H1 (cell line): ENCODE data around the gene MYOD1. TPM values are rescaled to one million over a fixed set of nuclear protein-coding genes. Genes with fewer than 3 reads are reported as not detected.
A peak's percentile ranks its signal among the peaks of the same experiment; 100 is the strongest.

Experiments
- CTCF ChIA-PET: fragments of 300-600 bp; sonication (Branson Sonifier 250); formaldehyde crosslinking; loops from one replicate; lab custom pipeline; 2021; ENCODE audit not compliant: partially characterized antibody; lab: Charles Lee
- POLR2A ChIA-PET: fragments of 300-600 bp; sonication (Branson Sonifier 250); formaldehyde crosslinking; loops from one replicate; lab custom pipeline; 2021; ENCODE audit warnings: inconsistent platforms; ENCODE audit not compliant: partially characterized antibody; lab: Charles Lee
- DNase-seq, 2 experiments: peaks; one replicate each; pipeline versions ENCODE4 v3.0.0 to v3.0.0-alpha.2; 2010 to 2022; ENCODE audit warnings: low spot score in 2 of 2, low read depth in 1 of 2, mixed read lengths in 1 of 2
- FAIRE-seq: peaks from 2 replicates; lab custom pipeline; 2011; peaks lifted over from hg19 to GRCh38; lab: Jason Lieb, UNC
- H2AFZ ChIP-seq: 2 replicates; pipeline ENCODE4 v1.8.1; 2012; ENCODE audit warnings: low read length, inconsistent platforms
- H2AK5ac ChIP-seq: 2 replicates; pipeline ENCODE4 v1.6.1; 2013; ENCODE audit warnings: low read depth, low read length
- H2BK120ac ChIP-seq: replicated peaks from 2 replicates; pipeline ENCODE3; 2013; ENCODE audit warnings: low read depth, low read length, inconsistent platforms
- H2BK12ac ChIP-seq: 2 replicates; pipeline ENCODE4 v1.6.1; 2013; ENCODE audit warnings: low read depth, low read length
- H2BK15ac ChIP-seq: 2 replicates; pipeline ENCODE4 v1.6.1; 2013; ENCODE audit warnings: low read length
- H2BK20ac ChIP-seq: 2 replicates; pipeline ENCODE4 v1.6.1; 2013; ENCODE audit warnings: low read length
- H2BK5ac ChIP-seq: 2 replicates; pipeline ENCODE4 v1.6.1; 2013; ENCODE audit warnings: low read depth, low read length
- H3K14ac ChIP-seq: 2 replicates; pipeline ENCODE4 v1.6.1; 2013; ENCODE audit warnings: inconsistent platforms; ENCODE audit not compliant: insufficient read length
- H3K18ac ChIP-seq: 2 replicates; pipeline ENCODE4 v1.6.1; 2013; ENCODE audit warnings: low read length; ENCODE audit errors: extremely low read depth
- H3K23ac ChIP-seq: 2 replicates; pipeline ENCODE4 v1.6.1; 2013; ENCODE audit warnings: inconsistent platforms; ENCODE audit not compliant: insufficient read length
- H3K23me2 ChIP-seq: 2 replicates; pipeline ENCODE4 v1.6.1; 2013; ENCODE audit warnings: low read depth, low read length
- H3K27ac ChIP-seq: 2 replicates; pipeline ENCODE4 v1.6.1; 2011; ENCODE audit warnings: low read depth, low read length, inconsistent platforms
- H3K27me3 ChIP-seq, 4 experiments: replicated peaks in 1 of 4; 1 replicate in 1 of 4; 2 replicates in 3 of 4; pipeline versions ENCODE4 v1.6.1 to v1.8.1; 2011 to 2013; ENCODE audit warnings: low read length in 3 of 4, mild to moderate bottlenecking in 3 of 4, inconsistent platforms in 2 of 4, mixed read lengths in 2 of 4, moderate library complexity in 1 of 4; ENCODE audit not compliant: control insufficient read depth in 3 of 4, insufficient read depth in 3 of 4; ENCODE audit errors: extremely low read depth in 1 of 4
- H3K36me3 ChIP-seq, 4 experiments: 2 replicates each; pipeline versions ENCODE4 v1.6.1 to v1.8.1; 2011 to 2013; ENCODE audit warnings: mild to moderate bottlenecking in 4 of 4, low read length in 3 of 4, moderate library complexity in 2 of 4, control low read depth in 1 of 4, inconsistent platforms in 1 of 4; ENCODE audit not compliant: insufficient read depth in 4 of 4, control insufficient read depth in 2 of 4
- H3K4ac ChIP-seq: replicated peaks from 2 replicates; pipeline ENCODE3; 2013; ENCODE audit warnings: low read length, low read depth, mixed read lengths, inconsistent platforms; ENCODE audit not compliant: insufficient read length
- H3K4me1 ChIP-seq, 4 experiments: replicated peaks in 1 of 4; 1 replicate in 1 of 4; 2 replicates in 3 of 4; pipeline versions ENCODE4 v1.6.1 to v1.8.1; 2011 to 2013; ENCODE audit warnings: low read length in 3 of 4, inconsistent platforms in 2 of 4, mixed read lengths in 1 of 4; ENCODE audit not compliant: insufficient read depth in 4 of 4, control insufficient read depth in 3 of 4
- H3K4me2 ChIP-seq, 2 experiments: 2 replicates each; pipeline versions ENCODE4 v1.6.1 to v1.8.1; 2011 to 2013; ENCODE audit warnings: low read depth in 2 of 2, low read length in 2 of 2, control low read depth in 1 of 2, inconsistent platforms in 1 of 2, mild to moderate bottlenecking in 1 of 2; ENCODE audit not compliant: insufficient read depth in 1 of 2
- H3K4me3 ChIP-seq, 4 experiments: fragments of 200-600, 300-600 bp in 1 of 4; sonication (generic), shearing (Covaris generic), sonication (Bioruptor Twin) in 1 of 4; 2 replicates each; pipeline versions ENCODE4 v1.5.1 to v1.8.1; 2011 to 2016; ENCODE audit warnings: low read length in 4 of 4, low read depth in 3 of 4, control low read depth in 2 of 4, inconsistent platforms in 2 of 4, mild to moderate bottlenecking in 2 of 4, mixed read lengths in 1 of 4, moderate library complexity in 1 of 4; ENCODE audit not compliant: insufficient read depth in 2 of 4; ENCODE audit errors: extremely low read depth in 1 of 4
- H3K56ac ChIP-seq: replicated peaks from 2 replicates; pipeline ENCODE3; 2013; ENCODE audit warnings: low read depth, mild to moderate bottlenecking, mixed read lengths, low read length, inconsistent platforms; ENCODE audit not compliant: insufficient read length
- H3K79me1 ChIP-seq: 2 replicates; pipeline ENCODE4 v1.6.1; 2013; ENCODE audit warnings: low read depth, low read length, control low read depth
- H3K79me2 ChIP-seq, 2 experiments: 2 replicates each; pipeline versions ENCODE4 v1.6.1 to v1.8.1; 2012 to 2013; ENCODE audit warnings: low read length in 2 of 2, mild to moderate bottlenecking in 2 of 2, inconsistent platforms in 1 of 2; ENCODE audit not compliant: insufficient read depth in 2 of 2, control insufficient read depth in 1 of 2
- H3K9ac ChIP-seq, 4 experiments: replicated peaks in 1 of 4; 1 replicate in 1 of 4; 2 replicates in 3 of 4; pipeline versions ENCODE4 v1.6.1 to v1.8.1; 2011 to 2013; ENCODE audit warnings: low read depth in 3 of 4, low read length in 3 of 4, control low read depth in 2 of 4, mild to moderate bottlenecking in 2 of 4, moderate library complexity in 2 of 4, inconsistent platforms in 1 of 4; ENCODE audit errors: extremely low read depth in 1 of 4
- H3K9me3 ChIP-seq, 2 experiments: 2 replicates each; pipeline versions ENCODE4 v1.6.1 to v1.8.1; 2012 to 2013; ENCODE audit warnings: mild to moderate bottlenecking in 2 of 2, moderate library complexity in 2 of 2, control low read depth in 1 of 2, inconsistent platforms in 1 of 2, low read depth in 1 of 2, low read length in 1 of 2, mixed read lengths in 1 of 2; ENCODE audit not compliant: insufficient read depth in 2 of 2
- H4K20me1 ChIP-seq, 2 experiments: replicated peaks in 1 of 2; 2 replicates each; pipeline versions ENCODE3 to v1.8.1; 2011 to 2013; ENCODE audit warnings: inconsistent platforms in 2 of 2, low read length in 2 of 2, mild to moderate bottlenecking in 1 of 2; ENCODE audit not compliant: insufficient read depth in 2 of 2, control insufficient read depth in 1 of 2
- H4K5ac ChIP-seq: 2 replicates; pipeline ENCODE4 v1.6.1; 2013; ENCODE audit warnings: low read length, low read depth, mixed read lengths, inconsistent platforms; ENCODE audit not compliant: insufficient read length
- H4K8ac ChIP-seq: 2 replicates; pipeline ENCODE4 v1.8.0; 2013; ENCODE audit warnings: mild to moderate bottlenecking, moderate library complexity, low read length, inconsistent platforms; ENCODE audit not compliant: insufficient read depth; ENCODE audit errors: extremely low read depth
- H4K91ac ChIP-seq: replicated peaks from 2 replicates; pipeline ENCODE3; 2013; ENCODE audit warnings: low read length, mixed read lengths, inconsistent platforms; ENCODE audit not compliant: insufficient read length
- ASH2L ChIP-seq: fragments of 200-600, 300-600 bp; sonication (generic); IDR thresholded peaks from one replicate; pipeline ENCODE4 v1.7.1; 2017; ENCODE audit warnings: low read length
- CBX5 ChIP-seq: fragments of 300-800, 300-1000 bp; sonication (generic); IDR thresholded peaks from 2 replicates; pipeline ENCODE4 v1.7.1; 2016; ENCODE audit warnings: antibody characterized with exemption, low read length, low read depth
- CEBPB ChIP-seq: IDR thresholded peaks from 2 replicates; pipeline ENCODE4 v1.6.1; 2012; ENCODE audit warnings: low read depth, low read length
- CHD2 ChIP-seq: IDR thresholded peaks from 2 replicates; pipeline ENCODE4 v1.6.1; 2012; ENCODE audit warnings: low read length, improper control_type of control experiment
- EZH2 ChIP-seq: fragments of 200-600 bp; sonication (generic); IDR thresholded peaks from 2 replicates; pipeline ENCODE4 v1.7.1; 2012; ENCODE audit warnings: low read depth, mild to moderate bottlenecking, moderate library complexity, low read length, inconsistent platforms; ENCODE audit not compliant: severe bottlenecking
- FOSL1 ChIP-seq: IDR thresholded peaks from 2 replicates; pipeline ENCODE4 v1.6.1; 2011; ENCODE audit warnings: mild to moderate bottlenecking, low read depth, low read length, moderate library complexity; ENCODE audit not compliant: insufficient read depth
- MAFK ChIP-seq: IDR thresholded peaks from 2 replicates; pipeline ENCODE4 v1.6.1; 2012; ENCODE audit warnings: low read depth, mild to moderate bottlenecking, improper control_type of control experiment, low read length
- POLR2A ChIP-seq, 2 experiments: IDR thresholded peaks; 1 replicate in 1 of 2; 2 replicates in 1 of 2; pipeline ENCODE4 v1.6.1; 2011; ENCODE audit warnings: low read depth in 2 of 2, low read length in 2 of 2, mild to moderate bottlenecking in 2 of 2; ENCODE audit errors: control extremely low read depth in 1 of 2
- RFX5 ChIP-seq: IDR thresholded peaks from 2 replicates; pipeline ENCODE4 v1.6.1; 2011; ENCODE audit warnings: low read depth, low read length, improper control_type of control experiment, borderline replicate concordance
- RNF2 ChIP-seq: fragments of 200-900, 300-1000 bp; sonication (generic); IDR thresholded peaks from 2 replicates; pipeline ENCODE4 v1.7.1; 2016; ENCODE audit warnings: borderline replicate concordance, low read depth, mild to moderate bottlenecking, antibody characterized with exemption, low read length; ENCODE audit not compliant: poor library complexity, severe bottlenecking; ENCODE audit errors: missing control alignments
- SP2 ChIP-seq: IDR thresholded peaks from 2 replicates; pipeline ENCODE4 v1.6.1; 2012; ENCODE audit warnings: mild to moderate bottlenecking, low read length, inconsistent platforms
- SP4 ChIP-seq: IDR thresholded peaks from 2 replicates; pipeline ENCODE4 v1.6.1; 2012; ENCODE audit warnings: low read length, inconsistent platforms
- SRF ChIP-seq: IDR thresholded peaks from 2 replicates; pipeline ENCODE4 v1.6.1; 2011; ENCODE audit warnings: mild to moderate bottlenecking, low read depth, low read length, moderate library complexity
- TAF7 ChIP-seq: optimal IDR thresholded peaks from 2 replicates; pipeline ENCODE3; 2011; ENCODE audit warnings: low read depth, mild to moderate bottlenecking, inconsistent platforms, low read length, moderate library complexity, borderline replicate concordance
- YY1 ChIP-seq: IDR thresholded peaks from 2 replicates; pipeline ENCODE4 v1.6.1; 2011; ENCODE audit warnings: low read depth, mild to moderate bottlenecking, low read length
- whole genome bisulfite sequencing, 2 experiments: shearing (Covaris generic) in 1 of 2; methylation state at CpG; one replicate each; pipeline versions ENCODE4 v1.1.6 to v1.1.7; 2013 to 2015; ENCODE audit warnings: low lambda C conversion rate in 2 of 2, mixed read lengths in 2 of 2, inconsistent platforms in 1 of 2, low coverage in 1 of 2, missing lambda C conversion rate in 1 of 2; ENCODE audit not compliant: insufficient replicate concordance in 2 of 2, insufficient coverage in 1 of 2, insufficient read length in 1 of 2; ENCODE audit errors: extremely low coverage in 1 of 2, missing lambda C conversion rate in 1 of 2; 5-methylcytosine and 5-hydroxymethylcytosine counted together
- polyA plus RNA-seq, 7 experiments: library from polyadenylated mRNA; depleted of rRNA in 3 of 7; stranded (reverse) in 5 of 7; unstranded in 2 of 7; fragments of >200 nt in 5 of 7; fragments of 200-250 nt in 2 of 7; gene quantifications; 1 replicate in 5 of 7; 2 replicates in 1 of 7; 4 replicates in 1 of 7; pipeline versions ENCODE4 v1.2.1 to v1.2.3, GENCODE V29; 2011 to 2013; ENCODE audit warnings: missing spikeins in 2 of 7, mixed read lengths in 2 of 7
- total RNA-seq: library from RNA; stranded (reverse); fragmentation: NEBNext Ultra II Directional; extraction: Animal tissue kit (Norgen Biotek cat#: 25700); gene quantifications from 2 replicates; pipeline ENCODE4 v1.2.1, GENCODE V29; 2021

Gene MYOD1
- total and polyA plus RNA-seq, 2 of the 8 experiments (the other 6 are each of a cell fraction or from before 2014, with no cell fraction given): not detected

- H3K9ac ChIP-seq: no peak overlapping the region
- ChIA-PET CTCF (interaction anchor here (0.9 to 15.7 kb wide), 10 partner anchors 19 to 273 kb away, joined by 3 to 290 read pairs (median 7); partner anchors contain the start of gene KCNC1), POLR2A (interaction anchor here (1.5 kb wide), 1 partner anchor 119 kb away, joined by 5 read pairs; no protein-coding TSS in a partner anchor)
- no peak overlapping the region for H2BK5ac ChIP-seq
- H3K27me3 ChIP-seq: peaks cover 57 to 81% (median 73%) of the 10 kb centered on the region in 4 experiments
- no peak overlapping the region for H4K91ac ChIP-seq
- H3K27ac ChIP-seq: no peak overlapping the region
- no peak overlapping the region for H2BK120ac ChIP-seq
- H3K4me2 ChIP-seq: peak overlapping the region in 1 of 2 experiments; percentile 81; a peak in 1 of 4 replicates
- H4K8ac ChIP-seq: no peak overlapping the region
- peaks cover 8% of the 10 kb centered on the region for H3K23me2 ChIP-seq
- no peak overlapping the region for H3K56ac ChIP-seq
- H3K79me2 ChIP-seq: no peaks in the 10 kb centered on the region
- H2BK20ac ChIP-seq: no peak overlapping the region
- DNase-seq: no peak
- H3K36me3 ChIP-seq: no peaks in the 10 kb centered on the region; a peak in 1 of 8 replicates
- 66% methylated on average over 7 of the region's 7 CpGs; no CpG with 5 or more reads in 1 of the 2 experiments for WGBS, 2 experiments
- no peak overlapping the region for H4K5ac ChIP-seq
- H3K79me1 ChIP-seq: no peaks in the 10 kb centered on the region
- H3K14ac ChIP-seq: no peak overlapping the region
- no peak overlapping the region for H2AFZ ChIP-seq
- peaks cover 0 to 5% of the 10 kb centered on the region in 2 experiments; a peak in 1 of 4 replicates for H3K9me3 ChIP-seq
- H2BK15ac ChIP-seq: no peak overlapping the region
- H3K4me3 ChIP-seq: no peak overlapping the region
- H2BK12ac ChIP-seq: no peak overlapping the region
- no peak for FAIRE-seq
- H3K23ac ChIP-seq: no peak overlapping the region
- peaks cover 6 to 9% of the 10 kb centered on the region in 2 experiments for H4K20me1 ChIP-seq
- H3K4me1 ChIP-seq: peaks cover 0 to 29% (median 14%) of the 10 kb centered on the region in 4 experiments; a peak in 6 of 7 replicates
- no peak overlapping the region for H3K18ac ChIP-seq
- H3K4ac ChIP-seq: no peak overlapping the region
- no peak overlapping the region for H2AK5ac ChIP-seq
- TF ChIP-seq CBX5: no peak
- TF ChIP-seq TAF7: no peak
- no peak for TF ChIP-seq CEBPB
- no peak for TF ChIP-seq ASH2L
- no peak for TF ChIP-seq MAFK
- no peak for TF ChIP-seq RFX5
- TF ChIP-seq FOSL1: no peak
- no peak for TF ChIP-seq CHD2
- no peak for TF ChIP-seq SP4
- TF ChIP-seq SP2: no peak
- no peak for TF ChIP-seq YY1
- TF ChIP-seq SRF: no peak
- no peak for TF ChIP-seq RNF2
- TF ChIP-seq POLR2A (IDR thresholded peaks at IDR 0.05; ENCODE audit: control extremely low read depth in 1 of 2, low read depth in 2 of 2, low read length in 2 of 2): no peak
- no peak for TF ChIP-seq EZH2
Observed at GRCh38 chr11:17718015-17718414, 1.4 kb upstream of the MYOD1 start.
